T-cell (primary cell): Measurements from ENCODE around the gene C1QL1. TPM values are rescaled to one million over a fixed set of nuclear protein-coding genes. Genes with fewer than 3 reads are reported as not detected.

Experiments used
- ATAC-seq, 4 experiments: fragments of 200-7000 bp in 3 of 4; fragments of 150-1000 bp in 1 of 4; cut with Tn5 transposase; replicated peaks in 1 of 4; 1 replicate in 3 of 4; 2 replicates in 1 of 4; pipeline ENCODE4 v1.10.0; 2021; ENCODE audit warnings: moderate library complexity in 3 of 4, mild to moderate bottlenecking in 2 of 4, moderate number of reproducible peaks in 1 of 4
- CTCF ChIA-PET, 2 donors: fragments of 300-600 bp; sonication (Branson Sonifier 250); formaldehyde crosslinking; loops; one replicate each; lab custom pipeline; 2022; ENCODE audit warnings: antibody characterized with exemption in 2 of 2; lab: Charles Lee
- POLR2A ChIA-PET, 2 donors: fragments of 300-600 bp; sonication (Branson Sonifier 250); formaldehyde crosslinking; loops; one replicate each; lab custom pipeline; 2022; ENCODE audit warnings: antibody characterized with exemption in 2 of 2; lab: Charles Lee
- DNase-seq, 35 experiments: peaks; one replicate each; pipeline versions ENCODE4 v3.0.0 to v3.0.0-alpha.2; 2013 to 2023
- H3K27ac ChIP-seq: one replicate; pipeline ENCODE4 v1.5.1; 2013; ENCODE audit warnings: low read length
- H3K27me3 ChIP-seq, 2 experiments: replicated peaks in 1 of 2; 1 replicate in 1 of 2; 2 replicates in 1 of 2; pipeline versions ENCODE4 v1.6.1 to v1.7.0; 2013; ENCODE audit warnings: low read length in 1 of 2, mixed read lengths in 1 of 2; ENCODE audit not compliant: control insufficient read depth in 2 of 2, insufficient read depth in 2 of 2; ENCODE audit errors: extremely low read depth in 1 of 2
- H3K36me3 ChIP-seq, 2 donors: 1 replicate in 1 of 2; 2 replicates in 1 of 2; pipeline versions ENCODE4 v1.6.1 to v1.7.0; 2013; ENCODE audit warnings: low read length in 1 of 2; ENCODE audit not compliant: control insufficient read depth in 2 of 2, insufficient read depth in 1 of 2; ENCODE audit errors: extremely low read depth in 1 of 2
- H3K4me1 ChIP-seq, 2 experiments: 1 replicate in 1 of 2; 2 replicates in 1 of 2; pipeline versions ENCODE4 v1.6.1 to v1.7.0; 2013; ENCODE audit warnings: low read length in 2 of 2, mixed read lengths in 1 of 2; ENCODE audit not compliant: insufficient read depth in 2 of 2, control insufficient read depth in 1 of 2; ENCODE audit errors: extremely low read depth in 1 of 2
- H3K4me3 ChIP-seq, 2 donors: 1 replicate in 1 of 2; 2 replicates in 1 of 2; pipeline versions ENCODE4 v1.5.1 to v1.7.0; 2013; ENCODE audit warnings: mild to moderate bottlenecking in 2 of 2, low read length in 1 of 2, moderate library complexity in 1 of 2; ENCODE audit not compliant: control insufficient read depth in 1 of 2; ENCODE audit errors: extremely low read depth in 1 of 2
- H3K9me3 ChIP-seq: 2 replicates; pipeline ENCODE4 v1.7.0; 2013
- H3K27ac Mint-ChIP-seq, 2 donors: one replicate each; pipeline ENCODE4 v1.8.0; 2020 to 2021; ENCODE audit warnings: mild to moderate bottlenecking in 2 of 2, mixed read lengths in 2 of 2
- H3K27me3 Mint-ChIP-seq, 2 donors: one replicate each; pipeline ENCODE4 v1.8.0; 2021 to 2022; ENCODE audit warnings: mixed read lengths in 2 of 2
- H3K36me3 Mint-ChIP-seq: one replicate; pipeline ENCODE4 v1.8.0; 2021; ENCODE audit warnings: mixed read lengths
- H3K4me1 Mint-ChIP-seq, 3 donors: one replicate each; pipeline ENCODE4 v1.8.0; 2020 to 2022; ENCODE audit warnings: mixed read lengths in 3 of 3, mild to moderate bottlenecking in 1 of 3
- H3K4me3 Mint-ChIP-seq, 3 donors: one replicate each; pipeline ENCODE4 v1.8.0; 2020 to 2022; ENCODE audit warnings: mild to moderate bottlenecking in 3 of 3, mixed read lengths in 3 of 3, moderate library complexity in 3 of 3
- H3K9me3 Mint-ChIP-seq, 3 donors: one replicate each; pipeline ENCODE4 v1.8.0; 2020 to 2022; ENCODE audit warnings: mixed read lengths in 3 of 3
- WGBS: methylation state at CpG from one replicate; pipeline ENCODE4 v1.1.5; 2013; ENCODE audit warnings: missing lambda C conversion rate; ENCODE audit not compliant: insufficient coverage; 5-methylcytosine and 5-hydroxymethylcytosine counted together
- total RNA-seq, 35 experiments: library from RNA in 6 of 35; stranded (reverse) in 6 of 35; fragments of 120-200 nt in 1 of 35; gene quantifications; one replicate each; pipeline versions ENCODE4 v1.2.1 to v1.2.4 and lab custom pipeline; 2013 to 2026

The C1QL1 gene
- total RNA-seq, 5 donors from 2014 or later (not counting 1 experiment from before 2014, with no cell fraction given), result not detected

DNA sequence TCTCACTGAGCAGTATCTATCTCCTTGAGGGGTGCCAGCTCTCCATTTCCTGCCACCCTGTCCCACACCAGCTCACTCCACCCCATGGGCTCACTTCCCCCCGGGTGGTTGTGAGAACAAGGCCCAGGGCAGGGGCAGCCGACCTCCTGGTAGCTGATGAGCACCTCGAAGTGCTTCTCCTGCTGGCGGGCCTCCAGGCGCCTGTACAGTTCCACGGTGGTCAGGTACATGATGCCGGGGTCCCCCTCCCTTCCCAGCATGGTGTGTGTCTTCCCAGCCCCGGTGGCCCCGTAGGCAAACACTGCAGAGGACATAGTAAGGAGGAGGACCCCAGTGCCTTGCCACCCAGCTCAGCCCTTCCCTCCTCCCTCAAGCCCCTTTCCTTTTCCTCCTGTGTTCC is 33.0 kb downstream of the C1QL1 start:
- H3K4me1 Mint-ChIP-seq, result no peaks in the 10 kb centered on the region
- H3K27ac Mint-ChIP-seq, result no peak overlapping the region
- Histone ChIP-seq H3K27me3 (no peaks in the 10 kb centered on the region), H3K9me3 (no peaks in the 10 kb centered on the region), H3K4me1 (no peaks in the 10 kb centered on the region), H3K36me3 (no peaks in the 10 kb centered on the region), H3K4me3 (no peak overlapping the region), H3K27ac (no peak overlapping the region)
- CTCF ChIA-PET, result no interaction called here
- DNase-seq, result no peak
- H3K9me3 Mint-ChIP-seq, result no peaks in the 10 kb centered on the region
- H3K4me3 Mint-ChIP-seq, result no peak overlapping the region
- no peaks in the 10 kb centered on the region for H3K27me3 Mint-ChIP-seq
- no peak for ATAC-seq
- H3K36me3 Mint-ChIP-seq, result no peaks in the 10 kb centered on the region
- POLR2A ChIA-PET, result no interaction called here
- WGBS, result 98% methylated on average over 6 of the region's 9 CpGs

DNA sequence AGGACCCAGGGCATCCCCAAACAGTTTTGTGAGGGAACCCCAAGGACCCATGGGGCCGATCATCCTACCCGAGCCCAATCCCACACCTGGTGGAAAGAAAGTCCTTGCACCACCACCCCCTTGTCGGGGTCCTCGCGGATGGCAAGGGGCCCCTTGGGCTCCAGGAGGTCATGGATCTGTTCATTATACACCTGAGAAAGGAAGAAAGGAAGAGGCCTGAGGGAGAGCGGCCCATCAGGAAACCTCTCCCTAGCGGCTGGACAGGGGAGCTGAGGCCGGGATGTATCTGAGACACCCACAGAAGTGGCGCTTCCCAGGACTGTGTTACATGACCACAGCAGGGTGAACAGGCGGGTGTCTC is 33.4 kb downstream of the C1QL1 start:
- DNase-seq, result no peak
- no peaks in the 10 kb centered on the region for H3K27me3 ChIP-seq
- POLR2A ChIA-PET, result no interaction called here

GRCh38 chr17:44933824-44934744 is 34.0 kb downstream of the C1QL1 start:
- POLR2A ChIA-PET, result no interaction called here
- no peaks in the 10 kb centered on the region for H3K36me3 Mint-ChIP-seq

More for the DNA sequence above, 33.4 kb downstream of the C1QL1 start:
- CTCF ChIA-PET, result no interaction called here
- 97% methylated on average over 5 of the region's 10 CpGs for WGBS
- Mint-ChIP-seq H3K4me1 (no peaks in the 10 kb centered on the region), H3K9me3 (no peaks in the 10 kb centered on the region), H3K27me3 (no peaks in the 10 kb centered on the region), H3K27ac (no peak overlapping the region), H3K4me3 (no peak overlapping the region), H3K36me3 (no peaks in the 10 kb centered on the region)
- Histone ChIP-seq H3K36me3 (no peaks in the 10 kb centered on the region), H3K27ac (no peak overlapping the region), H3K4me3 (no peak overlapping the region), H3K4me1 (no peaks in the 10 kb centered on the region), H3K9me3 (no peaks in the 10 kb centered on the region)
- no peak for ATAC-seq

GRCh38 chr17:44932787-44933097 is 35.4 kb downstream of the C1QL1 start:
- H3K4me1 Mint-ChIP-seq, result no peaks in the 10 kb centered on the region
- Histone ChIP-seq H3K4me1 (no peaks in the 10 kb centered on the region), H3K9me3 (no peaks in the 10 kb centered on the region), H3K4me3 (no peak overlapping the region), H3K36me3 (no peaks in the 10 kb centered on the region), H3K27ac (no peak overlapping the region), H3K27me3 (no peaks in the 10 kb centered on the region)
- no peak overlapping the region for H3K4me3 Mint-ChIP-seq
- H3K9me3 Mint-ChIP-seq, result no peaks in the 10 kb centered on the region
- H3K27me3 Mint-ChIP-seq, result no peaks in the 10 kb centered on the region
- DNase-seq, result no peak
- ChIA-PET POLR2A (no interaction called here), CTCF (no interaction called here)
- H3K36me3 Mint-ChIP-seq, result no peaks in the 10 kb centered on the region
- ATAC-seq, result no peak
- no peak overlapping the region for H3K27ac Mint-ChIP-seq
- 91% methylated on average over 4 of the region's 6 CpGs for WGBS

More at GRCh38 chr17:44933824-44934744, 34.0 kb downstream of the C1QL1 start:
- ATAC-seq (no peak), DNase-seq (no peak)
- CTCF ChIA-PET, result interaction anchor here in 1 of 2 donors (0.6 kb wide), 1 partner anchor 893 kb away, joined by 3 read pairs; no protein-coding TSS in a partner anchor
- Histone ChIP-seq H3K36me3 (no peaks in the 10 kb centered on the region), H3K9me3 (no peaks in the 10 kb centered on the region), H3K27me3 (no peaks in the 10 kb centered on the region), H3K4me3 (no peak overlapping the region), H3K4me1 (no peaks in the 10 kb centered on the region), H3K27ac (no peak overlapping the region)
- WGBS, result 97% methylated on average over 34 of the region's 34 CpGs
- no peaks in the 10 kb centered on the region for H3K27me3 Mint-ChIP-seq
- no peaks in the 10 kb centered on the region for H3K4me1 Mint-ChIP-seq
- H3K27ac Mint-ChIP-seq, result no peak overlapping the region
- no peak overlapping the region for H3K4me3 Mint-ChIP-seq
- H3K9me3 Mint-ChIP-seq, result no peaks in the 10 kb centered on the region

- WGBS, result 95% methylated on average over 4 of the region's 8 CpGs
- Mint-ChIP-seq H3K27ac (no peak overlapping the region), H3K4me3 (no peak overlapping the region), H3K9me3 (no peaks in the 10 kb centered on the region), H3K36me3 (no peaks in the 10 kb centered on the region), H3K4me1 (no peaks in the 10 kb centered on the region), H3K27me3 (no peaks in the 10 kb centered on the region)
- ChIA-PET POLR2A (no interaction called here), CTCF (interaction anchor here in 1 of 2 donors (0.6 to 1.1 kb wide), 2 partner anchors 14 to 140 kb away, joined by 3 to 4 read pairs; no protein-coding TSS in a partner anchor)
- H3K9me3 ChIP-seq, result no peaks in the 10 kb centered on the region
- no peaks in the 10 kb centered on the region for H3K36me3 ChIP-seq
- H3K27ac ChIP-seq, result no peak overlapping the region
- ATAC-seq (no peak), DNase-seq (no peak)
- no peaks in the 10 kb centered on the region for H3K27me3 ChIP-seq
- no peak overlapping the region for H3K4me3 ChIP-seq
- H3K4me1 ChIP-seq, result no peaks in the 10 kb centered on the region
Measured at GRCh38 chr17:44932096-44932786, 35.9 kb downstream of the C1QL1 start.

DNA sequence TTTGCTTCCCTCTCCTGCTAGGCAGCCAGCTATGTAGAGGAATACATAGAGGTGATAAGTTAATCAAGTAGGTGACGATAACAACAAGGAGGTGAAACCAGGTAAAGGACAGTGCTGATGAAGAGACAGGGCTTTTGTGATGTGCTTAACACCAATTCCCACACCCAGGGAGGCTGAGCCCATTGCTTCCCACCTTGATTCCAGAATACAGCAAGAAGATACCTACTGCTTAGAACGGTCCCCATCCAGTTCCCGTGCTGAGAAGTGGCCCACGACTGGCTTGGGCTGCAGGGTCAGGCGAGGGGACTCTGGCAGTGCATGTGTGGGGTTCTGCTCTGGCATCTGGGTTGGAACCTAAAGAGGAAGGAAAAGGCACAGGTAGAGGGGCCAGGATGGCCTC is 36.7 kb downstream of the C1QL1 start:
- no peaks in the 10 kb centered on the region for H3K4me1 ChIP-seq
- no peak overlapping the region for H3K27ac Mint-ChIP-seq
- no CpG with 5 or more reads among the region's 5 CpGs for WGBS
- DNase-seq (no peak), ATAC-seq (no peak)
- no peaks in the 10 kb centered on the region for H3K27me3 ChIP-seq
- POLR2A ChIA-PET, result no interaction called here
- H3K27me3 Mint-ChIP-seq, result no peaks in the 10 kb centered on the region
- CTCF ChIA-PET, result interaction anchor here in 1 of 2 donors (0.6 to 1.1 kb wide), 2 partner anchors 13 to 140 kb away, joined by 3 to 4 read pairs; no protein-coding TSS in a partner anchor
- H3K4me3 ChIP-seq, result no peak overlapping the region
- no peaks in the 10 kb centered on the region for H3K36me3 ChIP-seq
- no peaks in the 10 kb centered on the region for H3K36me3 Mint-ChIP-seq
- no peak overlapping the region for H3K4me3 Mint-ChIP-seq
- no peak overlapping the region for H3K27ac ChIP-seq
- H3K4me1 Mint-ChIP-seq, result no peaks in the 10 kb centered on the region
- H3K9me3 ChIP-seq, result no peaks in the 10 kb centered on the region
- no peaks in the 10 kb centered on the region for H3K9me3 Mint-ChIP-seq
